ENCODE results near the gene ERI3.

The ERI3 gene

GRCh38 chr1:44240802-44241671 lies 114.0 kb downstream of the ERI3 start:
- peaks cover 1% of the 10 kb centered on the region for H3K36me3 ChIP-seq (ENCODE audit: control insufficient read depth, insufficient read depth, low read length)
- no peak overlapping the region for H3K4me3 ChIP-seq (replicated peaks; ENCODE audit: low read depth, low read length)
- no peak for DNase-seq (ENCODE audit: extremely low read depth, insufficient read length)
- H3K27me3 ChIP-seq (replicated peaks; ENCODE audit: control insufficient read depth, insufficient read depth, low read length): no peaks in the 10 kb centered on the region
- TF ChIP-seq, protein P1, sequence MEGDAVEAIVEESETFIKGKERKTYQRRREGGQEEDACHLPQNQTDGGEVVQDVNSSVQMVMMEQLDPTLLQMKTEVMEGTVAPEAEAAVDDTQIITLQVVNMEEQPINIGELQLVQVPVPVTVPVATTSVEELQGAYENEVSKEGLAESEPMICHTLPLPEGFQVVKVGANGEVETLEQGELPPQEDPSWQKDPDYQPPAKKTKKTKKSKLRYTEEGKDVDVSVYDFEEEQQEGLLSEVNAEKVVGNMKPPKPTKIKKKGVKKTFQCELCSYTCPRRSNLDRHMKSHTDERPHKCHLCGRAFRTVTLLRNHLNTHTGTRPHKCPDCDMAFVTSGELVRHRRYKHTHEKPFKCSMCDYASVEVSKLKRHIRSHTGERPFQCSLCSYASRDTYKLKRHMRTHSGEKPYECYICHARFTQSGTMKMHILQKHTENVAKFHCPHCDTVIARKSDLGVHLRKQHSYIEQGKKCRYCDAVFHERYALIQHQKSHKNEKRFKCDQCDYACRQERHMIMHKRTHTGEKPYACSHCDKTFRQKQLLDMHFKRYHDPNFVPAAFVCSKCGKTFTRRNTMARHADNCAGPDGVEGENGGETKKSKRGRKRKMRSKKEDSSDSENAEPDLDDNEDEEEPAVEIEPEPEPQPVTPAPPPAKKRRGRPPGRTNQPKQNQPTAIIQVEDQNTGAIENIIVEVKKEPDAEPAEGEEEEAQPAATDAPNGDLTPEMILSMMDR (IDR thresholded peaks at IDR 0.05; ENCODE audit: insufficient read depth, low read length, poor library complexity, severe bottlenecking): no peak

- no peaks in the 10 kb centered on the region for H3K27me3 ChIP-seq (replicated peaks; ENCODE audit: control insufficient read depth, insufficient read depth, low read length)
- no peak overlapping the region for H3K4me3 ChIP-seq (replicated peaks; ENCODE audit: low read depth, low read length)
- DNase-seq (ENCODE audit: extremely low read depth, insufficient read length): no peak
- TF ChIP-seq, protein P1 (IDR thresholded peaks at IDR 0.05; ENCODE audit: insufficient read depth, low read length, poor library complexity, severe bottlenecking): no peak
- peaks cover 1% of the 10 kb centered on the region for H3K36me3 ChIP-seq (ENCODE audit: control insufficient read depth, insufficient read depth, low read length)
Measured at GRCh38 chr1:44239961-44240371, 115.1 kb downstream of the ERI3 start.

GRCh38 chr1:44239331-44239960 lies 115.6 kb downstream of the ERI3 start:
- H3K36me3 ChIP-seq (ENCODE audit: control insufficient read depth, insufficient read depth, low read length): peaks cover 1% of the 10 kb centered on the region
- no peak for DNase-seq (ENCODE audit: extremely low read depth, insufficient read length)
- TF ChIP-seq, protein P1 (IDR thresholded peaks at IDR 0.05; ENCODE audit: insufficient read depth, low read length, poor library complexity, severe bottlenecking): no peak
- no peak overlapping the region for H3K4me3 ChIP-seq (replicated peaks; ENCODE audit: low read depth, low read length)
- H3K27me3 ChIP-seq (replicated peaks; ENCODE audit: control insufficient read depth, insufficient read depth, low read length): no peaks in the 10 kb centered on the region

DNA sequence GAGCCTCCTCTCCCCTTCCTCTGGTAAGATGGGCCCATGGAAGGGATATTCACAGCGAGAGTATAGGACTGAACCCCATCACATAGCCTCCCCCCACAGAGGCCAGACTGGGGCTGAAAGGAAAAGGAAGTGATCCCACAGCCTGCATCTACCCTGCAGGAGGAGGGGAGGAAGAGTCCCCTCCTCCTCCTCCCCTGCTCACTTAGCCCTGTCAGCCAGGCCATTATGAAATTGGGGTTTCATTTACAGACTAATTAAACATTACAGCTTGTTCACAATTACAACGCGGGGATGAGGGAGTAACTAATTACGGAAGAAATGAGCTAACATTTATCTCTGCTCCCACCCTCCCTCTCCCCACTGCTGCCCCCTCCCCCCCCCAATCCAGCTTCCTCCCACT lies 116.4 kb downstream of the ERI3 start:
- DNase-seq (ENCODE audit: extremely low read depth, insufficient read length): no peak
- H3K27me3 ChIP-seq (replicated peaks; ENCODE audit: control insufficient read depth, insufficient read depth, low read length): no peaks in the 10 kb centered on the region
- TF ChIP-seq, protein P1 (IDR thresholded peaks at IDR 0.05; ENCODE audit: insufficient read depth, low read length, poor library complexity, severe bottlenecking): no peak
- H3K4me3 ChIP-seq (replicated peaks; ENCODE audit: low read depth, low read length): no peak overlapping the region
- no peaks in the 10 kb centered on the region; the same call in none of the 2 replicates for H3K36me3 ChIP-seq (ENCODE audit: control insufficient read depth, insufficient read depth, low read length)

- Histone ChIP-seq H3K36me3 (ENCODE audit: control insufficient read depth, insufficient read depth, low read length) (no peaks in the 10 kb centered on the region; the same call in none of the 2 replicates), H3K4me3 (replicated peaks; ENCODE audit: low read depth, low read length) (no peak overlapping the region), H3K27me3 (replicated peaks; ENCODE audit: control insufficient read depth, insufficient read depth, low read length) (no peaks in the 10 kb centered on the region)
- DNase-seq (ENCODE audit: extremely low read depth, insufficient read length): peak; percentile 62
- TF ChIP-seq, protein P1 (IDR thresholded peaks at IDR 0.05; ENCODE audit: insufficient read depth, low read length, poor library complexity, severe bottlenecking): peak; percentile 75
Measured at GRCh38 chr1:44237721-44238457, 117.2 kb downstream of the ERI3 start.

All from GM06990 (cell line).